Smooth muscle cell (in vitro differentiated cells): Measurements from ENCODE around the gene REEP5. TPM values are rescaled to one million over a fixed set of nuclear protein-coding genes. Genes with fewer than 3 reads are reported as not detected.

Experiments
- DNase-seq: peaks from one replicate; lab custom pipeline; 2025; ENCODE audit not compliant: unreplicated experiment; lab: John Stamatoyannopoulos, UW
- H2AFZ ChIP-seq: fragments of 200-600 bp; sonication (generic); 2 replicates; pipeline ENCODE4 v1.6.0; 2016; ENCODE audit warnings: antibody characterized with exemption, low read depth, mild to moderate bottlenecking
- H3F3A ChIP-seq: fragments of 200-600 bp; sonication (generic); 2 replicates; pipeline ENCODE4 v1.6.0; 2017; ENCODE audit warnings: antibody characterized with exemption, low read depth
- H3K27ac ChIP-seq: fragments of 200-600 bp; sonication (generic); 2 replicates; pipeline ENCODE4 v1.5.1; 2016; ENCODE audit warnings: low read depth, mild to moderate bottlenecking
- H3K27me3 ChIP-seq: fragments of 200-600 bp; sonication (generic); 2 replicates; pipeline ENCODE4 v1.6.1; 2016; ENCODE audit warnings: low read depth, mild to moderate bottlenecking
- H3K36me3 ChIP-seq: fragments of 200-600 bp; sonication (generic); 2 replicates; pipeline ENCODE4 v1.5.1; 2016; ENCODE audit warnings: low read depth
- H3K4me1 ChIP-seq: fragments of 200-600 bp; sonication (generic); 2 replicates; pipeline ENCODE4 v1.5.1; 2016; ENCODE audit warnings: low read depth
- H3K4me2 ChIP-seq: fragments of 200-600 bp; sonication (generic); 2 replicates; pipeline ENCODE4 v1.6.0; 2016; ENCODE audit warnings: mild to moderate bottlenecking
- H3K4me3 ChIP-seq: fragments of 200-600 bp; sonication (generic); 2 replicates; pipeline ENCODE4 v1.5.1; 2016; ENCODE audit warnings: mild to moderate bottlenecking
- H3K79me2 ChIP-seq: fragments of 200-600 bp; sonication (generic); 2 replicates; pipeline ENCODE4 v1.6.0; 2016; ENCODE audit warnings: low read depth, mild to moderate bottlenecking
- H3K9ac ChIP-seq: fragments of 200-600 bp; sonication (generic); 2 replicates; pipeline ENCODE4 v1.6.0; 2016; ENCODE audit warnings: low read depth
- H3K9me3 ChIP-seq: fragments of 200-600 bp; sonication (generic); replicated peaks from 2 replicates; pipeline ENCODE4 v1.5.1; 2016; ENCODE audit warnings: low read depth
- H4K20me1 ChIP-seq: fragments of 200-600 bp; sonication (generic); 2 replicates; pipeline ENCODE4 v1.6.0; 2016; ENCODE audit warnings: low read depth
- WGBS: methylation state at CpG from one replicate; pipeline ENCODE4 v1.1.7; 2016; ENCODE audit warnings: low lambda C conversion rate; 5-methylcytosine and 5-hydroxymethylcytosine counted together
- polyA plus RNA-seq: library from polyadenylated mRNA; unstranded; fragments of >200 nt; fragmentation: Nextera tagmentation; extraction: Ambion mirVana; gene quantifications from 2 replicates; pipeline ENCODE4 v1.2.1, GENCODE V29; 2016
- total RNA-seq: library from RNA; depleted of rRNA; stranded (reverse); fragments of >200 nt; gene quantifications from 2 replicates; pipeline ENCODE4 v1.2.3, GENCODE V29; 2014
- TF ChIP-seq, protein P1 (sequence below): fragments of 200-600 bp; sonication (generic); IDR thresholded peaks from 2 replicates; pipeline ENCODE4 v1.5.1; 2017; ENCODE audit warnings: borderline replicate concordance, mild to moderate bottlenecking, antibody characterized with exemption; ENCODE audit not compliant: insufficient read depth, poor library complexity, severe bottlenecking

The REEP5 gene
- total and polyA plus RNA-seq, 2 experiments from 2014 or later = 59.0 to 178 TPM

GRCh38 chr5:112878101-112878500 lies 43.9 kb downstream of the REEP5 start:
- 67% methylated on average over 4 of the region's 4 CpGs for WGBS
- DNase-seq = no peak
- no peaks in the 10 kb centered on the region for H3K79me2 ChIP-seq
- H3K36me3 ChIP-seq = no peaks in the 10 kb centered on the region
- TF ChIP-seq, protein P1, sequence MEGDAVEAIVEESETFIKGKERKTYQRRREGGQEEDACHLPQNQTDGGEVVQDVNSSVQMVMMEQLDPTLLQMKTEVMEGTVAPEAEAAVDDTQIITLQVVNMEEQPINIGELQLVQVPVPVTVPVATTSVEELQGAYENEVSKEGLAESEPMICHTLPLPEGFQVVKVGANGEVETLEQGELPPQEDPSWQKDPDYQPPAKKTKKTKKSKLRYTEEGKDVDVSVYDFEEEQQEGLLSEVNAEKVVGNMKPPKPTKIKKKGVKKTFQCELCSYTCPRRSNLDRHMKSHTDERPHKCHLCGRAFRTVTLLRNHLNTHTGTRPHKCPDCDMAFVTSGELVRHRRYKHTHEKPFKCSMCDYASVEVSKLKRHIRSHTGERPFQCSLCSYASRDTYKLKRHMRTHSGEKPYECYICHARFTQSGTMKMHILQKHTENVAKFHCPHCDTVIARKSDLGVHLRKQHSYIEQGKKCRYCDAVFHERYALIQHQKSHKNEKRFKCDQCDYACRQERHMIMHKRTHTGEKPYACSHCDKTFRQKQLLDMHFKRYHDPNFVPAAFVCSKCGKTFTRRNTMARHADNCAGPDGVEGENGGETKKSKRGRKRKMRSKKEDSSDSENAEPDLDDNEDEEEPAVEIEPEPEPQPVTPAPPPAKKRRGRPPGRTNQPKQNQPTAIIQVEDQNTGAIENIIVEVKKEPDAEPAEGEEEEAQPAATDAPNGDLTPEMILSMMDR = no peak
- H3K4me3 ChIP-seq = no peak overlapping the region
- peaks cover 5% of the 10 kb centered on the region for H3K4me1 ChIP-seq
- peaks cover 31% of the 10 kb centered on the region for H3F3A ChIP-seq
- H3K4me2 ChIP-seq = no peak overlapping the region
- H4K20me1 ChIP-seq = peaks cover 50% of the 10 kb centered on the region
- no peaks in the 10 kb centered on the region for H3K27me3 ChIP-seq
- peak overlapping the region; percentile 78 for H3K27ac ChIP-seq
- no peaks in the 10 kb centered on the region for H3K9me3 ChIP-seq
- no peak overlapping the region for H2AFZ ChIP-seq
- no peak overlapping the region for H3K9ac ChIP-seq

DNA sequence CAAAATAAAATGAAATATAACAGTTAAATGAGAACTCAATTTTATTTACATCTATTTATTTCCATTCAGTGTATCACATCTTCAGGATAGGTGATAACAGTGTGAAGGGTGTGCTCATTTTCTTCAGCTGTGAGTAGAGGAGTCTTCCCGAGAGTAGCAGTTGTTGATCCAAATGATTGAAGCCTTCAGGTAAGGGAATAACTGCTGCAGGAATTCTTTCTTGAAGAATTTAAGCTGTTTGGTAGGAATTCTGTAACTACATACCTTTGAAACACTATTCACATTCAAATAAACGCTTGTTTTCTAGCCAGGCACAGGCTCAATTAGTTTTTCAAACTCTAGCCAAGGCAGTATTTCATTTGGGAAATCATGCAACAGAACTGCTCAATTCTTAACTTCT lies 45.7 kb downstream of the REEP5 start:
- H3K4me1 ChIP-seq = peaks cover 5% of the 10 kb centered on the region
- H3K36me3 ChIP-seq = no peaks in the 10 kb centered on the region
- no peaks in the 10 kb centered on the region for H3K9me3 ChIP-seq
- no peak overlapping the region for H3K4me2 ChIP-seq
- peak overlapping the region; percentile 10 for H3K27ac ChIP-seq
- H3K9ac ChIP-seq = no peak overlapping the region
- H3K4me3 ChIP-seq = no peak overlapping the region
- no peak for DNase-seq
- TF ChIP-seq, protein P1 = no peak
- no peaks in the 10 kb centered on the region for H3K27me3 ChIP-seq
- H3K79me2 ChIP-seq = no peaks in the 10 kb centered on the region
- WGBS = 62% methylated on average over 2 of the region's 2 CpGs
- H3F3A ChIP-seq = peaks cover 30% of the 10 kb centered on the region
- H2AFZ ChIP-seq = no peak overlapping the region
- H4K20me1 ChIP-seq = peaks cover 39% of the 10 kb centered on the region

DNA sequence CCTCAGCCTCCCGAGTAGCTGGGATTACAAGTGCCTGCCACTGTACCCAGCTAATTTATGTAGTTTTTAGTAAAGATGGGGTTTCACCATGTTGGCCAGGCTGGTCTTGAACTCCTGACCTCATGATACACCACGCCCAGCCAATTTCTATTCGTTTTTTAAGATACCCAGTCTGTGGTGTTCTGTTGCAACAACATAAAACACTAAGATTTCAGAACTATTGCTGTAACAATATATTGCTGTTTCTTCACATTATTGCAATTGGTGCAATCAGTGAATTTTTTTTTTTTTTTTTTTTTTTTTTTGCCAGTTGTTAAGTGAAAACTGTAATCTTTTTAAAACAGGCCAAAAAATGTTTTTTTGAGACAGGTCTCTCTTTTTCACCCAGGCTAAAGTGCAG lies 51.1 kb downstream of the REEP5 start:
- Histone ChIP-seq H3K9ac (no peak overlapping the region), H2AFZ (no peak overlapping the region), H3K27me3 (no peaks in the 10 kb centered on the region), H3K79me2 (no peaks in the 10 kb centered on the region), H3K4me3 (no peak overlapping the region), H3K36me3 (peaks cover 14% of the 10 kb centered on the region), H3K27ac (no peak overlapping the region), H3K9me3 (no peaks in the 10 kb centered on the region), H4K20me1 (peaks cover 13% of the 10 kb centered on the region), H3F3A (peaks cover 5% of the 10 kb centered on the region), H3K4me1 (no peaks in the 10 kb centered on the region), H3K4me2 (no peak overlapping the region)
- DNase-seq = no peak
- TF ChIP-seq, protein P1 = no peak
- 64% methylated on average over 3 of the region's 3 CpGs for WGBS

DNA sequence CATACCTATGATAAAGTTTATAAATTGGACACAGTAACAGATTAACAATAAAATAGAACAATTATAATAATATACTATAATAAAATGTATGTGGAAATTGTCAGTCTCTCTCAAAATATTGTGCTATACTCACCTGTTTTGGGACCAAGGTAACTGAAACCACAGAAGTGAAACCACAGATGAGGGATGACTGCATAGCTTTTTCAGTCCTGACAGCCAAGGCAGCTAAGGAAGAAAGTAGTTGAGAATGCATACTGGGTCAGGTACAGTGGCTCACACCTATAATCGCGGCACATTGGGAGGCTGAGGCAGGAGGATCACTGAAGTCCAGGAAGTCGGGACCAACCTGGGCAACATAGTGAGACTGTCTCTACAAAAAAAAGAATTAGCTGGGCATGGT lies 52.1 kb downstream of the REEP5 start:
- H3K27ac ChIP-seq = no peak overlapping the region
- TF ChIP-seq, protein P1 = no peak
- H4K20me1 ChIP-seq = peaks cover 13% of the 10 kb centered on the region
- no peaks in the 10 kb centered on the region for H3K4me1 ChIP-seq
- H3K9ac ChIP-seq = no peak overlapping the region
- no peak for DNase-seq
- H3K4me2 ChIP-seq = no peak overlapping the region
- H3K79me2 ChIP-seq = peaks cover 7% of the 10 kb centered on the region
- H3K4me3 ChIP-seq = no peak overlapping the region
- H2AFZ ChIP-seq = no peak overlapping the region
- peaks cover 4% of the 10 kb centered on the region for H3F3A ChIP-seq
- H3K36me3 ChIP-seq = peaks cover 14% of the 10 kb centered on the region
- no peaks in the 10 kb centered on the region for H3K27me3 ChIP-seq
- 96% methylated on average over 3 of the region's 3 CpGs for WGBS
- no peaks in the 10 kb centered on the region for H3K9me3 ChIP-seq
